CD4-positive, alpha-beta T cell treated with Interleukin-21 for 1 hour (primary cell): ENCODE measurements around the gene SALL3.

Experiments used
- DNase-seq: peaks from one replicate; pipeline ENCODE4 v3.0.0-alpha.2; 2020

The SALL3 gene

DNA sequence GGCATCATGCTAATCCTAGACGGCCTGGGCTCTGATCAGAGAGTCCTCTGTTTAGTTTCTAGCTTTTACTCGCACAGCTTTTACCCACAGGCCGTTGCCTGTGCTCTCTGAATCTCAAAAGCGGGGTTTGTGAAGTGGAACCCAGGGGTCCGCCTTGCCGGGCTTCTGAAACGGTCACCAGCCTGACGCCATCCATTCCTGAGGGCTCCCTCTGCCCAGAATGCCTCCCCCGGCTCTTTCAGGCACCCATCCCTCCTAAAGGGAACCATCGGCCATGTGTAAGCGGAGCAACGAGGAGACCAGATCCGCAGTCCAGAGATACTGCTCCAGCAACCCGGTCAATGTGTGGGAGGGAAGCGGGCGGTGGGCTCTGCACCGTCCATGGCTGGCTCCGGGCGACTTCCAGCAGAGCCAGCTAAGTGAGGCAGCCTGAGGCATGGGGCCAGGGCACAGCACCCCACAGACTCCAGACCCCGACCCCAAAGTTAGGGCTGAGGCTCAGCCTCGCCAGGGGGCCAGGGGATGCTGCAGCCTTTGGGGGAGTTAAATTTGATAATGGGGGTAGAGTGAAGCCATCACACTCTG, 28.8 kb downstream of the SALL3 start:
- no peak for DNase-seq

DNA sequence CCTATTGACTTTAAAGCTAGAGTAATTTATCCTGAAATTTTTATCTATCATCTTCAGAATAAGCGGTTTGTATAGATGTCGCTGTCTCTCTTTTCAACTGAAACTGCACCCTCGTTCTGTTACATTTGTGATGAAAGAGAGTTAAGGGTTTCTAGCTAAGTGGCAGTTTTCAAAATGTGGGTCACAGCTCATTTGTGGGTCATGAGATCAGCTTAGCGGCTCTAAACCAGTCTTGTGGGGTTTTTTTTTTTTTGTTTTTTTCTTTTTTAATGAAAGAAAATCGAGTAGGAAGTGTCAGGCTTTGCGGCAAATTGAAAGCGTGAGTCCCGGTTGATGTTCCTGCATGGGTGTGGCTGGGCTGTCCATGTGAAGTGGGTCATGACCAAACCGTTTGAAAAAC, 31.2 kb downstream of the SALL3 start:
- peak; percentile 5 for DNase-seq

DNA sequence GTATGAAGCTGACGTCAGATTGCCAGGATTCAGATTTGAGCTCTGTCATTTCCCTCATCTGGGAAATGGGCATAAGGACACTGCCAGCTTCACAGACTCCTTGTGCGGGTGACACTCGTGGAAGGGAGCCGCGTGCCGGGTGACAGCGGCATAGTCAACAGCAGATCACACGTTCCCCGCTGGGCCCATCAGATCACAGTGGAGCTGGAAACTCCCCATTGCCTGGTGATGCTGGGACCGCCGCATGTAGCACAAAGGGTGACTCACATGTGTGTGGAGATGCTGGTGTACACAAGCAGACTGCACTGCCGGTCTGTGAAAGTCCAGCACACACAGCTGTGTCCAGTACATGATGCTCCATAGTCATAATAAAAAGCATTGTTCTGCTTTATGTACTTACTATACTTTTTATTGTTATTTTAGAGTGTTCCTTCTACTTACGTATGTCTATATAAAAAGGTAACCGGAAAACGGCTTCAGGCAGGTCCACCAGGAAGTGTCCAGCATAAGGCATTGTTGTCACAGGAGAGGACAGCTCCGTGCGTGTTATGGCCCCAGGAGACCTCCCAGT, 31.8 kb downstream of the SALL3 start:
- no peak for DNase-seq

DNA sequence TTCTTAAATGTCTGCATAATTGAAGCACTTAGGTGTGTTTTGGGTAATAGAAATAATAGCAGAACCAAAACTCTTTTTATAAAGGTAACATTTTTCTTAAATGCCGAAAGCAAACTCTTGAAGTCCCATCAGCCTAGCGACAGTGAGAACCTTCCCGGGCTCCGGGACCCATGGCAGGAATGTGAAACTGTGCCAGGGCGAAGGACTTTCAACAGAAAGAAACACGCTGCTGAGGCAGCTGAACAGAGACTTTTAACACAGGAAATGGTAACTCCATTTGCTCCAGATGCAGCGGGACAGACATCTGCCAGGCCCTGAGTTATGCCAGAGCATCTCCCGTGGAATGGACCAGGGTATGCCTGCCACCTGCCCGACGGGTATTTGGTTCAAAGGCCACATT, 34.3 kb downstream of the SALL3 start:
- DNase-seq, result no peak

DNA sequence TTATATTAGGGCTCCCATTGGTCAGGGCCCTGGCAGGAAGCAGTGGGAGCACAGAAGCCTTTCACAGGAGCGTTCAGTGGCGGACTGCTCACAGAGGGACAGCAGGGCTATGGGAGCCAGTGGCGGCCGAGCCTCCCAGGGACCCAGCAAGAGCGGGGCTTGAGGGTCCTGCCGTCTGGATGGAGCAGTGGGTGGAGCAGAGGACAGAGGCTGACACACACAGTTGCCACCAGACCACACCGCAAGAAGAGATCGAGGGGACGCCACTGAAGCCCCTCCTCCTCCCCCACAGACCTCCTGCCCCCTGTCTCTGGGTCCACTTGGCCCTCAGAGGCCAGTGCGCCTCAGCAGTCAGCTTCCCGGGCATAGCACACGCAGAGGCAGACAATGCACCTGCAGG, 39.3 kb downstream of the SALL3 start:
- no peak for DNase-seq

DNA sequence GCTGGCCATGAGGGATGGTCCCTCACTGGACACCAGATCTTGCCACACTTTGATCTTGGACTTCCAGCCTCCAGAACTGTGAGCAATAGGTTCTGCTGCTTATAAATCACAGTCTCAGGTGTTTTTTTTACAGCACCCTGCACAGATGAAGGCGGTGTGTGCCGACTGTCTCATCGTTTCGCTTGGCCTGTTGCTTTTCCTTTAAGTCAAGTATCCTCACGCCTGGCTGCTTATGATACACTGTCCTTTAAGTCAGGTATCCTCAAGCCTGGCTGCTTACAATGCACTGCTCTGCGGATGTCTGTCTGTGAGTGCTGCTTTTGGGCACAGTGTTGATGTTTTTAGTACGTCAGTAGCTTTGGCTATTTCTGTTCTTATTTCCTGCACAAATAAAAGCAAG, 40.3 kb downstream of the SALL3 start:
- DNase-seq, result no peak

DNA sequence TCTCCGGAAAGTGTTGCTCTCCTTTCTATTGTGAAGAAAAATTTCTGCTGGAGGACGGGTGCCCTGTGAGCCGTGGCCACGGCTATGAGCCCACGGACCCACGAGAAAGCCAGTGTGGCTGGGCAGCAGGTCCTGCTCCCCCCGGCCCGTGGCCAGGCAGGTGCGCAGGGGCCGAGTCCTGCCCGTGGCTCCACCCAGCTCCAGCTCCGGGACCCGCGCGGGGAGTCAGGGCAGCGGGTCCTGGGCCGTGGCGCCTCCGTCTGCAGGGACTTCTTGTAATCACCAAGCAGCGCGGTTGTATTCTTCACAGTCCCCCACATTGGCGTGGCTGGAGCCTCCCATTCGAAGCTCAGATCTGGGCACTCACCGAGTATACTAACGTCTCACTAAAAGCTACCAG, 43.0 kb downstream of the SALL3 start:
- no peak for DNase-seq

DNA sequence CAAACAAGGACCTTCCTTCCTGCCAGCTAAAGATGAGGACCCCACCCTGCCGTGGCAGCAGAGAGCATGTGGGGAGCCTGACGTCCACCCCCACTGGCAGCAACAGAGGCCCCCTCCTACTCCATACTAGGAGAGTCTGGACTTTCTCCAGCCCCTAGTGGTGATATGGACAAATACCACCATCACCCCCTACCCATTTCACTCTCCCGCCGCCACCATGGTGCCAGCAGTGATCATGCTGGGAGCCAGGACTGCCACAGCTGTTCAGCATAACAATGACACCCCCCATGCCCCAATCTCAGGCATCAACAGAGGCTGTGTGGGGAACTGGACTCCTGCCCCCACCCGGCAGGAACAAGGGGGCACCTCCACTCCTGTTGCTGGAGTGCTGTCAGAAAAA, 46.9 kb downstream of the SALL3 start:
- DNase-seq, result no peak

DNA sequence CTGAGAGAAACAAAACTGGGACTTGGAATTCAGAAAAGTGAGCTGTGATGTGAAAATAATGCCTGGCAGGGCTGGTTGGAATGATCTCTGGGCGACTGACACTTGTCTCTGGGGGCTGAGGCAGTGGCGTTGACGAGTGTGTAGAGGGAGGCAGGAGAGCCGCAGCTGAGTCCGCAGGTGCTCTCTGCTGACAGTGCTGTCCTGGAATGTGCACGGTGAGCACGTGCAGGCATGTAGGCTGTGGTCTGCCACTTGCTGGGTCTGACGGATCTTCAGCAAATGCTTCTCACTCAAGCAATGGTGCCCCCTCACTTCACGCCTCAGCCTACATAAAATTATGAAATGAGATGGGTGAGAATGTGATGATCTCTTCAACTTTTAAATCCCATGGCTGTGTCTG, 51.1 kb downstream of the SALL3 start:
- no peak for DNase-seq

DNA sequence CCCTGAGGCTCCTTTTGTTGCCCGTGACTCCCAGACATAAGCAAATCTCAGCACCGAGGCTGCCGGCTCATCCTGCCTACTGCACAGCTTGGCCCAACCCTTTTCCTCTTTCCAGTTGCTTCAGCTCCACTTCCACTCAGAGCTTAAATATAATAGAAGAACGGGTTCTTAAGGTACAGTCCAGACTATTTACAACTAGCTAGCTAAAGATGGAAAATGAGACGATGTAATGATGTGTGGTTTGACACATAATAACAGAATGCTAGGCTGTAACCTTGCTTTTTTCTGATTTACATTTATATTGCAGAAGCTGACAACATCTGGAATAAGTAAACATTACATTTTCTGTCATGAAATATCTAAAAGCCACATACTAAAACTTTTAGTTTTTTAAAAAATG, 62.7 kb downstream of the SALL3 start:
- DNase-seq, result no peak

DNA sequence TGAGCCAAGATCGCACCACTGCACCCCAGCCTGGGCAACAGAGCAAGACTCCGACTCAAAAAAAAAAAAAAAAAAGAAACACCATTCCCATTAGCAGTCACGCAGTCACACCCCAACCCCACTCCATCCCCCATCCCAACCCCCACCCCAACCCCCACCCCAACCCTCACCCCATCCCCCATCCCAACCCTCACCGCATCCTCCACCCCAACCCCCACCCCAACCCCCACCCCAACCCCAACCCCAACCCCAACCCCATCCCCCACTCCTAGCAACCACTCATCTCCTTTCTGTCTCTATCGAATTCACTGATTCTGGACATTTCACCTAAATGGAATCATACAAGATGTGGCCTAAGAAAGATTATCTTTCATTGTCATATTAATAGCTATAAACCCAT, 63.7 kb downstream of the SALL3 start:
- no peak for DNase-seq

DNA sequence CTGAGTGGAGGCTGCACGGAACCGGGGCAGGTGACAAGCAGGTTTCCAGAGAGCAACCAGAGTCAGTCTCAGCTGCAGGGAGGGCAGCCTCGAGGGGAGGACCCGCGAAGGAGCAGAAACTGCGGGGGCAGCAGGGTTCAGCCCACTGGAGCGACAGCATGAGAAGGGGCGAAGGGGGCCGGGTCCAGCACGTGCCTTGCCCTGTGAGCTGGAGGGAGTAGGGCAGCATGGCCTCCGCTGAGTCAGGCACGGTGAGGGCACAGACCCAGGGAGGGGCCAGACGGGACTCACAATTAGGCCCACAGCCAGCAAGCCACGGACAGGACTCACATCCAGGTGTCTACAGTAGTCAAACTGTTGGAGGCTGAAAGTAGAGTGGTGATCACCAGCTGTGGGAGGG, 66.9 kb downstream of the SALL3 start:
- DNase-seq, result no peak

DNA sequence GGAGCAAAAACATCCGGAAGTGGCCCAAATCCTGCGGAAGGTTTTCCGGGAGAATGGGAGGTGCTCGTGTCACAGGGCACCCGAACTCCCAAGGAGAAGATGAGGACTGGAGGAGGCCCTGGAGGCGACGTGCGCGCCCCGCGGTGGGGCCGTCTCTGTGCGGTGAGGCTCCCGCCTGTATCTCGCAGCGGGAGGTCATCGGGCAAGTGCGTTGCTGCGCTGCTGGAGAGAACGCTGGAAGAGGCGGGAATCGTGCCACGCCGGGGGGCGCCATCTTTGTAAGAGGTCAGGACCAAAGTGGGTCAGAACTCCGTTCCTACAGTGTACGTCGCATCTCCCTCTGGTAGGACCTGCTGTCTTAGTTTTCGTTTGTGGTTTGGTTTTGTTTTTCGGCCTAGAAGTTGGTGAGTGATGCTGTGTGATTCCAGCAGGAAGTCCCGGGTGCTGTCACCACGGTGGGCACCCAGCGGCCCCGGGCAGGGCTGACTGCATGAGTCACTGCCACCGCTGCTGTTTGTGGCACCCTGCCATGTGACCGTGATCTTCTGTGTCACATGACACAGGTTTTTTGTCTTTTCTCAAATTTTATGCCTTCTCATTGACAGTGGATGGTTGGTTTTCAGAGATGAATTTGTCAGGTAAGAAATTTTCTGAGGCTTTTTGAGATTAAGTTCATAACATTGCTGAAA, 68.1 kb downstream of the SALL3 start:
- DNase-seq, result no peak

DNA sequence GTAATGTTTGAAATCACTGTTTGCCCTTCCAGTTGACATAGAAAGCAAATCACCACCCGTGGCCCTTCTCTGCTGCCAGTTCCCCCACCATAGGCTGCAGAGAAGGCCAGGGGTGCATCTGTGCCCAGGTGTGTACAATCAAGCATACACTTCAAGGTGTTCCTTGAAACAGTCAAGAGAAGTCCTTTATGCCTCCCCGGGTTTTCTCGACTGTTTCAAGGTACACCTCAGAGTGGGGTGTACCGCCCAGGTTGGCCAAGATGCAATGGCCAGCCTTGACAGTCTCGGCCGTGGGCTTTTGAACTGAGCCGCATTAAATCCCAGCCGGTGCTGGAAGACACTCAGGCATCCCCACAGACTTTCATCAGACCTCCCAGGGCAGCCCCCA, 68.6 kb downstream of the SALL3 start:
- no peak for DNase-seq

DNA sequence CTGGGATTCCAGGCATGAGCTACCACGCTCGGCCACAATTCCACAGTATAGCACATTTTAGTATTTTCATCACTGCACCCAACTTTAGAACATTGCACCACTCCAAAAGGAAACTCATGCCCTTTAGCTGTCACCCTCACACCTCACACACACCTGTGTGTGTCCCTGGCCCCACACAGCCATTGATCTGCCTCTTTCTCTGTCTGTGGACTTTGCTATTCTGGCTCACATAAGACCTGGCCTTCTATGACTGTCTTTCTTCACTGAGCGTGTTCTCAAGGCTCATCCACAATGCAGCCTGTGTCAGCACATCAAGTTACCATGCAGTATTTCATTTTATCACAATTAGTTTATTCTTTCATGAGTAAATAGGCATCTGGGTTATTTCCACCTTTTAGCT, 69.9 kb downstream of the SALL3 start:
- DNase-seq, result no peak
